ENCODE measurements around the gene MAST4.

The MAST4 gene

DNA sequence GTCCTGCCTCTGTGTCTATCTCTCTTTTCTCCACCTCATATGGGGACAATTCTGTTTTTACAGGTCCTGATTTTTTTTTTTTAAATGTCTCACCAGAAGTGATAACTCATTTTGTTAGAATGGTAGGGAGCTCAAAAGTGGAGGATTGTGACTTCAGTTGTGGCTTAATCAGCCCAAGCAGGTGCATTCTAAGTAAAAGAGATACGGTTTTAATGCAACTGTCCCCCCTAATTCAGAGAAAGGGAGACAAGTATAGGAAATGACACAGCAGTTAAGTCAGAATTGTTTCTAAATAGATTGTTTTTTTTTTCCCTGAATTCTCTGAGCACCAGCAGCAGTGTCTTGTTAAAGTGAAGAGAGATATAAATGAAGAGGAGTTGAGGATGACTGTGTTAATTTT, 24.5 kb downstream of the MAST4 start:
- TF ChIP-seq, protein P1, sequence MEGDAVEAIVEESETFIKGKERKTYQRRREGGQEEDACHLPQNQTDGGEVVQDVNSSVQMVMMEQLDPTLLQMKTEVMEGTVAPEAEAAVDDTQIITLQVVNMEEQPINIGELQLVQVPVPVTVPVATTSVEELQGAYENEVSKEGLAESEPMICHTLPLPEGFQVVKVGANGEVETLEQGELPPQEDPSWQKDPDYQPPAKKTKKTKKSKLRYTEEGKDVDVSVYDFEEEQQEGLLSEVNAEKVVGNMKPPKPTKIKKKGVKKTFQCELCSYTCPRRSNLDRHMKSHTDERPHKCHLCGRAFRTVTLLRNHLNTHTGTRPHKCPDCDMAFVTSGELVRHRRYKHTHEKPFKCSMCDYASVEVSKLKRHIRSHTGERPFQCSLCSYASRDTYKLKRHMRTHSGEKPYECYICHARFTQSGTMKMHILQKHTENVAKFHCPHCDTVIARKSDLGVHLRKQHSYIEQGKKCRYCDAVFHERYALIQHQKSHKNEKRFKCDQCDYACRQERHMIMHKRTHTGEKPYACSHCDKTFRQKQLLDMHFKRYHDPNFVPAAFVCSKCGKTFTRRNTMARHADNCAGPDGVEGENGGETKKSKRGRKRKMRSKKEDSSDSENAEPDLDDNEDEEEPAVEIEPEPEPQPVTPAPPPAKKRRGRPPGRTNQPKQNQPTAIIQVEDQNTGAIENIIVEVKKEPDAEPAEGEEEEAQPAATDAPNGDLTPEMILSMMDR (IDR thresholded peaks at IDR 0.05; ENCODE audit: insufficient read depth, low read length, poor library complexity, severe bottlenecking) = no peak
- no peak overlapping the region for H3K4me3 ChIP-seq (replicated peaks; ENCODE audit: low read depth, low read length)
- no peak for DNase-seq (ENCODE audit: extremely low read depth, insufficient read length)
- no peaks in the 10 kb centered on the region for H3K36me3 ChIP-seq (ENCODE audit: control insufficient read depth, insufficient read depth, low read length)
- H3K27me3 ChIP-seq (replicated peaks; ENCODE audit: control insufficient read depth, insufficient read depth, low read length) = no peaks in the 10 kb centered on the region

GRCh38 chr5:66621146-66621545, 25.0 kb downstream of the MAST4 start:
- TF ChIP-seq, protein P1 (IDR thresholded peaks at IDR 0.05; ENCODE audit: insufficient read depth, low read length, poor library complexity, severe bottlenecking) = no peak
- no peak for DNase-seq (ENCODE audit: extremely low read depth, insufficient read length)
- no peaks in the 10 kb centered on the region for H3K27me3 ChIP-seq (replicated peaks; ENCODE audit: control insufficient read depth, insufficient read depth, low read length)
- H3K4me3 ChIP-seq (replicated peaks; ENCODE audit: low read depth, low read length) = no peak overlapping the region
- no peaks in the 10 kb centered on the region for H3K36me3 ChIP-seq (ENCODE audit: control insufficient read depth, insufficient read depth, low read length)

DNA sequence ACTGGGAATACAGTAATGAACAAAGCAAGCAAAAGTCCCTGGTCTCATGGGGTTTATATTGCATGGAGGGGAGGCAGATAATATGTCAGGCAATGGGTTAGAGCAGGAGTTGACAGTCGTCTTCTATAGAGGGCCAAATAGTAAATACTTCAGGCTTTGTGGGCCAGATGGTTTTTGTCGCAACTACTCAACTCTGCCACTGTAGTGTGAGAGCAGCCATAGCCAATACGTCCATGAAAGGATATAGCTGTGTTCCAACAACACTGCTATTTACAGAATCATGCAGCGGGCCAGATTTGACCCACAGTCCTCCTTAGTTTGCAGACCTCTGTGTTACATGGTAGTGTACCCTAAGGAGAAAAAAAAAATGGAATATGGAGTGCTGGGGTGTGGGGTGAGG, 25.5 kb downstream of the MAST4 start:
- no peaks in the 10 kb centered on the region for H3K36me3 ChIP-seq (ENCODE audit: control insufficient read depth, insufficient read depth, low read length)
- no peak overlapping the region for H3K4me3 ChIP-seq (replicated peaks; ENCODE audit: low read depth, low read length)
- no peaks in the 10 kb centered on the region for H3K27me3 ChIP-seq (replicated peaks; ENCODE audit: control insufficient read depth, insufficient read depth, low read length)
- no peak for DNase-seq (ENCODE audit: extremely low read depth, insufficient read length)
- TF ChIP-seq, protein P1 (IDR thresholded peaks at IDR 0.05; ENCODE audit: insufficient read depth, low read length, poor library complexity, severe bottlenecking) = no peak

- no peaks in the 10 kb centered on the region for H3K36me3 ChIP-seq (ENCODE audit: control insufficient read depth, insufficient read depth, low read length)
- TF ChIP-seq, protein P1 (IDR thresholded peaks at IDR 0.05; ENCODE audit: insufficient read depth, low read length, poor library complexity, severe bottlenecking) = no peak
- H3K27me3 ChIP-seq (replicated peaks; ENCODE audit: control insufficient read depth, insufficient read depth, low read length) = no peaks in the 10 kb centered on the region
- no peak for DNase-seq (ENCODE audit: extremely low read depth, insufficient read length)
- no peak overlapping the region for H3K4me3 ChIP-seq (replicated peaks; ENCODE audit: low read depth, low read length)
Measured at GRCh38 chr5:66628561-66628960, 32.4 kb downstream of the MAST4 start.

DNA sequence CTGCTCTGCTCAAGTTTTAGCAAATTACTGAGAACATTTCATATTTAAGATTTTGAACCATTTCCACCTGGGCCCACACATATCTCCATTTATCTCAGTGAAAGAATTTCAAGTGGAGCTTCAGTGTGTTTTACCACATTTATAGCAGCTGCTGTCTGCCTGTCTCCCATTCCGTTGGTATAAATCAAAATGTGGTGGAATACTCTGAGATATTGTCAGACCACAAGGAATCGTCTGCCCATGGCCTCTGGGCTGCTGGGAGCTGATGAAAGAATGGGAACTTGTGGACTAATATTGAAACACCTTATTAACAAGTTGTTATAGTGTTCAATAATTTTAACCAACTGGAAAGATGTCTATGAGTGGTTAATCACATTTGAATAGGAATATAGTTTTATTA, 33.3 kb downstream of the MAST4 start:
- Histone ChIP-seq H3K36me3 (ENCODE audit: control insufficient read depth, insufficient read depth, low read length) (no peaks in the 10 kb centered on the region), H3K27me3 (replicated peaks; ENCODE audit: control insufficient read depth, insufficient read depth, low read length) (no peaks in the 10 kb centered on the region), H3K4me3 (replicated peaks; ENCODE audit: low read depth, low read length) (no peak overlapping the region)
- TF ChIP-seq, protein P1 (IDR thresholded peaks at IDR 0.05; ENCODE audit: insufficient read depth, low read length, poor library complexity, severe bottlenecking) = no peak
- no peak for DNase-seq (ENCODE audit: extremely low read depth, insufficient read length)

DNA sequence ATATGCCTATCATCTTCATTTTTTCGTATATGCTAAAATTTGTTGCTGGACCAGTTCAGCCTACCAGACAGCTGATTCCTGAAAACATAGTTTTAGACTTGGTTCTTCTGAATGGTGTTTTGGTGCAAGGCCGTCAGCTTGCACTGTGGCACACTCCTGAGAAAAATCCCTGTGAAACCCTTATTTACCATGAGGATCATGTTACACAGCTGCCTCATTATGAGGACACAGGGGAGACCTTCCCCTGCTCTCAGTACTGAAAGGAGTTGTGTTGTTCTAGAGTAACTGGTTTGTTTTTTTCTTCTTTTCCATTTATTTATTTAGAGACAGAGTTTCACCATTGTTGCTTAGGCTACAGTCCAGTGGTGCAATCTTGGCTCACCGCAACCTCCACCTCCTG, 37.6 kb downstream of the MAST4 start:
- DNase-seq (ENCODE audit: extremely low read depth, insufficient read length) = no peak
- TF ChIP-seq, protein P1 (IDR thresholded peaks at IDR 0.05; ENCODE audit: insufficient read depth, low read length, poor library complexity, severe bottlenecking) = no peak

More for the DNA sequence above, 37.6 kb downstream of the MAST4 start:
- H3K4me3 ChIP-seq (replicated peaks; ENCODE audit: low read depth, low read length) = no peak overlapping the region
- H3K36me3 ChIP-seq (ENCODE audit: control insufficient read depth, insufficient read depth, low read length) = no peaks in the 10 kb centered on the region
- no peaks in the 10 kb centered on the region for H3K27me3 ChIP-seq (replicated peaks; ENCODE audit: control insufficient read depth, insufficient read depth, low read length)

All from GM06990 (cell line).